ENCODE results near the gene KRTAP19-8.

- TF ChIP-seq POLR2A (IDR thresholded peaks at IDR 0.05; ENCODE audit: low read depth, low read length) (no peak), TAF1 (IDR thresholded peaks at IDR 0.05; ENCODE audit: low read depth, low read length) (no peak), POLR2AphosphoS5 (IDR thresholded peaks at IDR 0.05; ENCODE audit: low read depth, low read length) (no peak), SPI1 (IDR thresholded peaks at IDR 0.05; ENCODE audit: low read depth, low read length) (no peak), POU2F2 (IDR thresholded peaks at IDR 0.05; ENCODE audit: low read depth, low read length) (no peak), PAX5 (IDR thresholded peaks at IDR 0.05; ENCODE audit: insufficient read depth, low read length, severe bottlenecking) (no peak)
Measured at GRCh38 chr21:31034378-31034777, 3.9 kb downstream of the KRTAP19-8 start.
